ENCODE data around the gene FAM20A.
"Not testable (repeated sequence)": the region's sequence is repeated elsewhere in the genome, so short reads cannot be mapped to it uniquely, and the experiment has no call there.

Gene FAM20A

DNA sequence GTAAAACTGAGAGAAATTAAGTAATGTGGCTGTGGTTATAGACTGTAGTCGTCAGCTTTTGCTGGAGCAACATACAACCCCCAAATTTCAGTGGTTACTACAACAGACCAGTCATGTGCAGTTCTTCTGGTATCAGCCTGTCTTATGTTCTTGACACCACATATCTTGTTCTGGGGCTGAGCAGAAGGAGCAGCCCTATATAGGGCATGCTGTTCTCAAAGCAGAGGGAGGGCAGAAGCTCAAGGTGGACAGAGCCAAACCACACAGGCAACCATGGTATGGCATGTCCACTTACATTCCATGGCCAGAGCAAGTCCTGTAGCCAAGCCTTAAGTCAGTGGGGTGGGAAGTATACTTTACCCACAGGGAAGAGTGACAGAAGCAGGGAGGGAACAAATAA lies 81.3 kb downstream of the FAM20A start:
- DNase-seq (ENCODE audit: low read depth in 2 of 2): no peak

DNA sequence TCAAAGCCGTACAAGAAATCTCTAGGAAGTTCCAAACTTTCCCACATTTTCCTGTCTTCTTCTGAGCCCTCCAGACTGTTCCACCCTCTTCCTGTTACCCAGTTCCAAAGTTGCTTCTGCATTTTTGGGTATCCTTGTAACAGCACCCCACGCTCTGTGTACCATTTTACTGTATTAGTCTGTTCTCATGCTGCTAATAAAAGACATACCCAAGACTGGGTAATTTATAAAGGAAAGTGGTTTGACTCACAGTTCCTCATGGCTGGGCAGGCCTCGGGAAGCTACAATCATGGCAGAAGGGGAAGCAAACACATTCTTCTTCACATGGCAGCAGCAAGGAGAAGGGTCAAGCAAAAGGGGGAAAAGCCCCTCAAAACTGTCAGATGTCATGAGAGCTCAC lies 82.1 kb downstream of the FAM20A start:
- not testable (repeated sequence) for DNase-seq (ENCODE audit: low read depth in 2 of 2)

- no peak for DNase-seq (ENCODE audit: low read depth in 2 of 2)
Measured at GRCh38 chr17:68518063-68518815, 82.9 kb downstream of the FAM20A start.

DNA sequence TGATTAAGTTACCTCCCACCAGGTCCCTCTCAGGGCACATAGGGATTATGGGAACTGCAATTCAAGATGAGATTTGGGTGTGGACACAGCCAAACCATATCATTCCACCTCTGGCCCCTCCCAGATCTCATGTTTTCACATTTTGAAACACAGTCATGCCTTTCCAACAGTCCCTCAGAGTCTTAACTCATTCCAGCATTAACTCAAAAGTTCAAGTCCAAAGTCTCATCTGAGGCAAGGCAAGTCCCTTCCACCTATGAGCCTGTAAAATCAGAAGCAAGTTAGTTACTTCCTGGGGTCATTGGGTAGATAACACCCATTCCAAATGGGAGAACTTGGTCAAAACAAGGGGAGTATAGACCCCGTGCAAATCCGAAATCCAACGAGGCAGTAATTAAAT lies 83.6 kb downstream of the FAM20A start:
- DNase-seq (ENCODE audit: low read depth in 2 of 2): not testable (repeated sequence)

DNA sequence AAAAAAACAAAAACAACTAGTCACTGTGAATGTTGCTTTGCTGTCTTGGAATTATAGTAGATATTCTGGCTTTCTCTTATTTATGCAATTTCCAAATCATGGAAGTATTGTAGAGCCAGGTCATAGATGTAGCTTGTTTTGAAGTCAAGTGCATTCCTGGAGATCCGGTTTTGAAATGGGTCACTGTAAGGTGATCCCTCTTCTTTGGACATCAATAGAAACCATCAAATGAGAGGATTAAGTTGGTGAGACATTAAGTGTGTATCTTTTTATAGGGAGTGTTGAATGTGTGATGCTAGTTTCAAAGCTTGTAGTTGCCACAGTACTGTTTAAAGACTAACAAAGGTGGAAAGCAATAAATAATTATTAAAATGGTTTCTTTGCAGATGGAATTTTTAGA lies 84.4 kb downstream of the FAM20A start:
- no peak for DNase-seq (ENCODE audit: low read depth in 2 of 2)

DNA sequence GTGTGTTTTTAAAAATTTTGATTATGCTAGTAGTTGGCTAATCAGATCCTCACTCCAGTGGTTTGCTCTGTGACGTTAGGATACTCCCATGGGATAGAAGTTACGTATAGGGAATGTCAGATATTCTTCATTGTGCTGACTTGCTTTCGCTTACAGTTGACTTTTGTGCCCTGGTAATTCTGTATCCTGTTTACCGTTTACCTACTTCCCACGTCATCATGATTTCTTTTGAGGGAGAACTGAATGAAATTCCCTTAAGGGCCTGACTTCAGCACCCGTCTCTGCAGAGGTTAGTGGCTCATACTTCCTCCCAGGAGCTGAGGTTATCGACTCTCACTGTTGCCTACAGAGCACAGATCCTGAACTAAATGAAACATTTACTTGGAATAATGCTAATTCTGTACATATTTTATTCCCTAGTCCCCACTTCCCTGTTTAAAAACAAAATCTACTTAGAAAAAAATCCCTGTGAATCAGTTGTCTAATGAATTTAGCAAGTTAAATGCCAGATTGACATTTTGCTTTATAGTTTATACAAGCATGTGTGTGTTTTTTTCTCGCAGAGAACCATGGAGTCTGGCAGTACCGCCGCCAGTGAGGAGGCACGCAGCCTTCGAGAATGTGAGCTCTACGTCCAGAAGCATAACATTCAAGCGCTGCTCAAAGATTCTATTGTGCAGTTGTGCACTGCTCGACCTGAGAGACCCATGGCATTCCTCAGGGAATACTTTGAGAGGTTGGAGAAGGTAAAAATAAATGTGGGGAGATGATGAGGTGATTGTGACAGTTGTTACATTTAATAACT lies 86.1 kb downstream of the FAM20A start:
- DNase-seq (ENCODE audit: low read depth in 2 of 2): no peak

GRCh38 chr17:68513932-68514331 lies 87.2 kb downstream of the FAM20A start:
- DNase-seq (ENCODE audit: low read depth in 2 of 2): no peak

GRCh38 chr17:68512960-68513474 lies 88.2 kb downstream of the FAM20A start:
- DNase-seq (ENCODE audit: low read depth in 2 of 2): no peak

GRCh38 chr17:68512247-68512959 lies 88.8 kb downstream of the FAM20A start, which contains the start of gene PRKAR1A:
PRKAR1A (plus strand) TSS chr17:68512430; CDS start chr17:68515400, 2,970 bp downstream.
- DNase-seq (ENCODE audit: low read depth in 2 of 2): peak; percentile 85 to 86

DNA sequence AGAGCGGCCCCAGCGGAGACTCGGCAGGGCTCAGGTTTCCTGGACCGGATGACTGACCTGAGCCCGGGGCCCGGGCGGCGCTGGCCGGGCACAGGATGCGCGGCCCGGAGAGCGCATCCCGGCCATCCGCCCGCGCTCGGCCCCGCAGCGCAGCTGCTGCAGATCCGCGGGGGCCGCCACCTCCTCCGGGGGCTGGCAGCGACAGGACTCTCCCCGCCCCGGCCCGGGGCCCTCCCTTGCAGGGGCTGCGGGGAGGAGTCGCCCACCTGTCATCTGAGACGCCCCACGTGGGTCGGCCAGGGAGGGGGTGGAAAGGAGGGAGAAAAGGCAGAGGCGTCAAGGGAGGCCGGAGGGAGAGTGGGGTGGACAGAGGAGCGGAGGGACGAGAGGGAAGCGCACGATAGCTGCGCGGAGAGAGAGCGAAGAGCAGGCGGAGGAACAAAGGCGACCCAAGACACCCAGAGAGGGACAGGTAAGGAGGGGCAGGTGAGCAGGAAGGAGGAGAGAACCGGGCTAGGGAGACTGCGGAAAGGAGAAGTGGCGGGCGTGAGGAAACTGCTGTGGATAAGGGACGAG lies 89.4 kb downstream of the FAM20A start:
- peak; percentile 61 to 70 for DNase-seq (ENCODE audit: low read depth in 2 of 2)

DNA sequence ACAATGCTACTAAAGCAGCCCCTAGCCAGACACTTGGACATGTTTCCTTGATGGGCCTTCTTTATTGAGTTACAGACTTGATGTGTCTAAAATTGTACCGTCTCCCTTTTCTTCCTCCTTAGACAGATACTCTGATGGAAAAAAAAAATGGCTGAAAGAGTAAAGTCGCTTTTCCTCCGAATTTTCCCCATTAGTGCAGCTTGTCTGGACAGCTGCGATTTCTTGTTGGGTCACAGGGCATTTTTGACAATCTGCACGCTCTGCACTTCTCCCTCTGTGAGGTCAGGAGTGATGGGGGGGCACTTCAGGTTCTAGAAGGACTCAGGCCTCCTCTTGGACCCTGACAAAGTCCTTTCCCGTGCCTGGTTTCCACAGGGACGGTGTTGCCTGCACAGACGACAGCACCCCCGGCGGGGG lies 89.9 kb downstream of the FAM20A start:
- DNase-seq (ENCODE audit: low read depth in 2 of 2): no peak

DNA sequence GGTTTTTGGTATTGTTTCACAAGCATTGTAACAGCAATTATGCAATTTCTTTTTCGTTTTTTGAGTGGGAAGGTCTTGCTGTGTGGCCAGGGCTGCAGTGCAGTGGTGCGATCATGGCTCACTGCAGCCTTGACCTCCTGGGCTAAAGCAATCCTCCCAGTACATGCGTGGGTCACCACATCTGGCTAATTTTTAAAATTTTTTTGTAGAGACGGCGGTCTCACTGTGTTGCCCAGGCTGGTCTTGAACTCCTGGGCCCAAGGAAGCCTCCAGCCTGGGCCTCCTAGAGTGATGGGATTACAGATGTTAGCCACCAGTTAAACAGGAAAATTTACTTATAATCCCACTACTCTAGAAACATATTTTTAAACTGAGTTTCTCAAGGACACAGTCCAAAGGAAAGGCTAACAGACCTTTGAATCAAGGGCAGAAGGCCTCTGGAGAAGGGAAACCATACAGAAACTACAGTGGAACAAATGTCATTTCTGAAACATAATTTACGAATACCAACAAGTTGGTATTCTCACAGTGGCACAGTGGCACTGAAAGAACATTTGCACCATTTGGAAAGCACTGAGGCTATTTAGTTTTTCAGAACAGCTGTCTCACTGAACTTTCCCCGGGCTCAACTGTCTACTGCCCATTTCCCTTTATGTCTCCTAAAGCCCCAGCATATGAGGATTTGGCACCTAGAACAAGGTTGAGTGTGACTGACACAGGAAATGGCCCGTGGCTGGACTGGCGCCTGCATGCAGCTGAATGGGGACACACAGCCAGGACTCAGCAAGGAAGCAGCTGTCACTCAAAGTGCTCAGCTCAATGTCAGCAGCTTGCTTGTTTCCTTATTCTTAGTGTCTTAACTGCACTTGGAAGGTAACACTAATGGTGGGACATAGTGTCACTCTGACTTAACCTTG lies 91.8 kb downstream of the FAM20A start:
- DNase-seq (ENCODE audit: low read depth in 2 of 2): no peak

GRCh38 chr17:68507576-68507975 lies 93.6 kb downstream of the FAM20A start:
- no peak for DNase-seq (ENCODE audit: low read depth in 2 of 2)

GRCh38 chr17:68505951-68506350 lies 95.2 kb downstream of the FAM20A start:
- no peak for DNase-seq (ENCODE audit: low read depth in 2 of 2)

- DNase-seq (ENCODE audit: low read depth in 2 of 2): no peak
Measured at GRCh38 chr17:68501074-68501473, 100.1 kb downstream of the FAM20A start.

DNA sequence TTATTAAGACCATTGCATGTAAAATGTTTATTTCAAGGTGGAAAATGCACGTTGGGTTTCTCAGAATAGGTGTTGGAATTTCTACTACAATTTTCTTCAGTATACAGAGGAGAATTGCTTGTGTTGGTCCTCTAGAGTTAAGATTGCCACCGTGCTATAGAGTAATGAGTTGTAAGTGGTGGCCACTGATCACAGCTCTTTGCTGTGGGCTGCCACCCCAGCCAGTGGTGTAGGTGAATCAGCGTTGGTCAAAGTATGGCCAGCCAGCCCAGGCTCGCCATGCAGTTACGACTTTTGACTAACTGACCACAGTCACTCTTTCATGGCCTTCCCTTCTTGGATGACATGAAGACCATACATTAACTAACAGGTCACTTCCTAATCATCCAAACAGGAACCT lies 101.6 kb downstream of the FAM20A start:
- no peak for DNase-seq (ENCODE audit: low read depth in 2 of 2)

GRCh38 chr17:68498479-68499326 lies 102.5 kb downstream of the FAM20A start:
- DNase-seq (ENCODE audit: low read depth in 2 of 2): no peak

GRCh38 chr17:68497885-68498319 lies 103.3 kb downstream of the FAM20A start:
- DNase-seq (ENCODE audit: low read depth in 2 of 2): no peak

DNA sequence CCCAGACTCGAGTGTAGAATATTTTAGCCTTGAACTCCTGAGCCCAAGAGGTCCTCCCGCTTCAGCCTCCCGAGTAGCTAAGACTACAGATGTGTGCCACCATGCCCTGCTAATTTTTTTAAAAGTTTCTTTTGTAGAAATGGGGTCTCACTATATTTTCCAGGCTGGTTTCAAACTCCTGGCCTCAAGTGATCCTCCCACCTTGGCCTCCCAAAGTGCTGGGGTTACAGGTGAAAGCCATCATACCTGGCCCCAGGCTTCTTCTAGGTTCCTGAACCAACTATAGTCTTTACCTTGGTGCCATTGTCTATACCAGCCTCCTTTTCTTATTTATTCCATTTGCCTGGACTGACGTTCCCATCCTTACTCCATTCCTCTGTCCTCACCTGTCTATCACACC lies 106.1 kb downstream of the FAM20A start:
- DNase-seq (ENCODE audit: low read depth in 2 of 2): no peak

Data from activated CD8-positive, alpha-beta memory T cell treated with anti-CD3 and anti-CD28 coated beads for 4 hours (primary cell).